ENCODE data around the gene KRT83. TPM values are rescaled to one million over a fixed set of nuclear protein-coding genes. Genes with fewer than 3 reads are reported as not detected.

Gene KRT83
- total RNA-seq, 1 donor from 2014 or later = not detected

- no peaks in the 10 kb centered on the region for H3K36me3 Mint-ChIP-seq
- no peak overlapping the region for H3K4me3 Mint-ChIP-seq
- no peak overlapping the region for H3K27ac Mint-ChIP-seq
- H3K27me3 Mint-ChIP-seq = peaks cover 17% of the 10 kb centered on the region
- TF ChIP-seq CTCF (conservative IDR thresholded peaks at IDR 0.05) = no peak
- no peaks in the 10 kb centered on the region for H3K4me1 Mint-ChIP-seq (ENCODE audit: unreplicated experiment)
- no peak for DNase-seq (ENCODE audit: extremely low spot score, unreplicated experiment)
- no peaks in the 10 kb centered on the region for H3K9me3 Mint-ChIP-seq
Observed at GRCh38 chr12:52271158-52271557, 50.0 kb downstream of the KRT83 start.

GRCh38 chr12:52270541-52271070 lies 50.6 kb downstream of the KRT83 start:
- Mint-ChIP-seq H3K27ac (no peak overlapping the region), H3K4me3 (no peak overlapping the region), H3K4me1 (ENCODE audit: unreplicated experiment) (no peaks in the 10 kb centered on the region), H3K9me3 (peaks cover under 1% of the 10 kb centered on the region), H3K36me3 (no peaks in the 10 kb centered on the region), H3K27me3 (peaks cover 15% of the 10 kb centered on the region)
- no peak for DNase-seq (ENCODE audit: extremely low spot score, unreplicated experiment)
- no peak for TF ChIP-seq CTCF (conservative IDR thresholded peaks at IDR 0.05)

GRCh38 chr12:52268212-52268611 lies 53.0 kb downstream of the KRT83 start:
- Mint-ChIP-seq H3K4me3 (no peak overlapping the region), H3K27me3 (peaks cover 8% of the 10 kb centered on the region), H3K27ac (no peak overlapping the region), H3K4me1 (ENCODE audit: unreplicated experiment) (no peaks in the 10 kb centered on the region), H3K36me3 (peaks cover 4% of the 10 kb centered on the region), H3K9me3 (peaks cover 5% of the 10 kb centered on the region)
- no peak for TF ChIP-seq CTCF (conservative IDR thresholded peaks at IDR 0.05)
- DNase-seq (ENCODE audit: extremely low spot score, unreplicated experiment) = no peak

GRCh38 chr12:52267699-52268098 lies 53.5 kb downstream of the KRT83 start:
- no peak for TF ChIP-seq CTCF (conservative IDR thresholded peaks at IDR 0.05)
- Mint-ChIP-seq H3K27ac (no peak overlapping the region), H3K9me3 (peaks cover 5% of the 10 kb centered on the region), H3K27me3 (peaks cover 8% of the 10 kb centered on the region), H3K4me3 (no peak overlapping the region), H3K36me3 (peaks cover 4% of the 10 kb centered on the region), H3K4me1 (ENCODE audit: unreplicated experiment) (no peaks in the 10 kb centered on the region)
- DNase-seq (ENCODE audit: extremely low spot score, unreplicated experiment) = no peak

GRCh38 chr12:52267266-52267665 lies 53.9 kb downstream of the KRT83 start:
- H3K27ac Mint-ChIP-seq = no peak overlapping the region
- no peaks in the 10 kb centered on the region for H3K4me1 Mint-ChIP-seq (ENCODE audit: unreplicated experiment)
- peaks cover 5% of the 10 kb centered on the region for H3K9me3 Mint-ChIP-seq
- H3K36me3 Mint-ChIP-seq = peaks cover 4% of the 10 kb centered on the region
- no peak for TF ChIP-seq CTCF (conservative IDR thresholded peaks at IDR 0.05)
- DNase-seq (ENCODE audit: extremely low spot score, unreplicated experiment) = no peak
- H3K27me3 Mint-ChIP-seq = peaks cover 8% of the 10 kb centered on the region
- no peak overlapping the region for H3K4me3 Mint-ChIP-seq

GRCh38 chr12:52266514-52266913 lies 54.7 kb downstream of the KRT83 start:
- H3K27me3 Mint-ChIP-seq = peaks cover 10% of the 10 kb centered on the region
- peaks cover 7% of the 10 kb centered on the region for H3K9me3 Mint-ChIP-seq
- no peak for DNase-seq (ENCODE audit: extremely low spot score, unreplicated experiment)
- H3K36me3 Mint-ChIP-seq = peaks cover 4% of the 10 kb centered on the region
- H3K4me3 Mint-ChIP-seq = no peak overlapping the region
- no peak overlapping the region for H3K27ac Mint-ChIP-seq
- peaks cover 3% of the 10 kb centered on the region for H3K4me1 Mint-ChIP-seq (ENCODE audit: unreplicated experiment)
- no peak for TF ChIP-seq CTCF (conservative IDR thresholded peaks at IDR 0.05)
